NCI-H2227 (cell line): ENCODE data around the gene CSNK1A1.
"Not testable (repeated sequence)": the region's sequence is repeated elsewhere in the genome, so short reads cannot be mapped to it uniquely, and the experiment has no call there.

Source experiments
- DNase-seq: peaks from one replicate; lab custom pipeline; 2025; ENCODE audit not compliant: unreplicated experiment; lab: John Stamatoyannopoulos, UW

CSNK1A1 gene

GRCh38 chr5:149535787-149536186, 15.5 kb downstream of the CSNK1A1 start:
- not testable (repeated sequence) for DNase-seq

GRCh38 chr5:149532413-149532812, 18.8 kb downstream of the CSNK1A1 start:
- DNase-seq = no peak

GRCh38 chr5:149529463-149529862, 21.8 kb downstream of the CSNK1A1 start:
- no peak for DNase-seq

- DNase-seq = no peak
Observed at GRCh38 chr5:149528281-149529060, 22.8 kb downstream of the CSNK1A1 start.

- DNase-seq = no peak
Observed at GRCh38 chr5:149526845-149527590, 24.2 kb downstream of the CSNK1A1 start.

GRCh38 chr5:149521739-149522685, 29.2 kb downstream of the CSNK1A1 start:
- DNase-seq = no peak

GRCh38 chr5:149519601-149520000, 31.6 kb downstream of the CSNK1A1 start:
- no peak for DNase-seq

GRCh38 chr5:149518620-149519019, 32.6 kb downstream of the CSNK1A1 start:
- DNase-seq = no peak

GRCh38 chr5:149517461-149518122, 33.6 kb downstream of the CSNK1A1 start:
- DNase-seq = no peak

- DNase-seq = no peak
Observed at GRCh38 chr5:149514512-149514911, 36.7 kb downstream of the CSNK1A1 start.

GRCh38 chr5:149513372-149513947, 37.8 kb downstream of the CSNK1A1 start:
- DNase-seq = not testable (repeated sequence)

- no peak for DNase-seq
Observed at GRCh38 chr5:149510136-149510535, 41.1 kb downstream of the CSNK1A1 start.

GRCh38 chr5:149504677-149505076, 46.6 kb downstream of the CSNK1A1 start:
- no peak for DNase-seq

GRCh38 chr5:149503006-149503405, 48.2 kb downstream of the CSNK1A1 start:
- no peak for DNase-seq

- no peak for DNase-seq
Observed at GRCh38 chr5:149500922-149501582, 50.2 kb downstream of the CSNK1A1 start.

GRCh38 chr5:149498724-149499336, 52.4 kb downstream of the CSNK1A1 start:
- no peak for DNase-seq

- no peak for DNase-seq
Observed at GRCh38 chr5:149497357-149497756, 53.9 kb downstream of the CSNK1A1 start.

GRCh38 chr5:149496917-149497316, 54.3 kb downstream of the CSNK1A1 start:
- DNase-seq = no peak

GRCh38 chr5:149496166-149496565, 55.1 kb downstream of the CSNK1A1 start:
- no peak for DNase-seq
